Aortic smooth muscle cell (primary cell): ENCODE measurements around the gene ADGB. TPM values are rescaled to one million over a fixed set of nuclear protein-coding genes. Genes with fewer than 3 reads are reported as not detected.

ENCODE experiments used
- total RNA-seq: library from RNA; depleted of rRNA; stranded (reverse); fragments of >200 nt; gene quantifications from 2 replicates; pipeline ENCODE4 v1.2.3, GENCODE V29; 2014

The ADGB gene
- total RNA-seq, result not detected in 2 replicates

GRCh38 chr6:146598772-146599405 is at the start of gene ADGB:
Gene ADGB, plus strand, starts transcription at chr6:146598972. Its CDS starts 69 bp downstream, at chr6:146599041.

Other genes with a start within 250 kb of the ADGB start
- gene RAB32, start 55.1 kb upstream of the ADGB start, total RNA-seq, result 72.8 and 75.8 TPM in 2 replicates